D341Med (cell line): ENCODE data around the gene INSM1.

Experiments used
- DNase-seq: peaks from one replicate; pipeline ENCODE4 v3.0.0; 2012; ENCODE audit warnings: low spot score

INSM1 gene

GRCh38 chr20:20362774-20363433 is 5.0 kb upstream of the INSM1 start:
- DNase-seq: no peak

GRCh38 chr20:20363434-20363798 is 4.5 kb upstream of the INSM1 start:
- DNase-seq: no peak

- no peak for DNase-seq
Measured at GRCh38 chr20:20363799-20364592, 3.9 kb upstream of the INSM1 start.

GRCh38 chr20:20364593-20365479 is 3.1 kb upstream of the INSM1 start:
- DNase-seq: no peak

- no peak for DNase-seq
Measured at GRCh38 chr20:20365480-20366161, 2.3 kb upstream of the INSM1 start.

- no peak for DNase-seq
Measured at GRCh38 chr20:20366551-20366875, 1.4 kb upstream of the INSM1 start.

- no peak for DNase-seq
Measured at GRCh38 chr20:20366876-20367574, 879 bp upstream of the INSM1 start.

- peak; percentile 76 for DNase-seq
Measured at GRCh38 chr20:20368418-20369249, 730 bp downstream of the INSM1 start.

- DNase-seq: peak; percentile 73
Measured at GRCh38 chr20:20369250-20370093, 1.6 kb downstream of the INSM1 start.

GRCh38 chr20:20370094-20370575 is 2.2 kb downstream of the INSM1 start:
- no peak for DNase-seq

GRCh38 chr20:20371083-20371482 is 3.2 kb downstream of the INSM1 start:
- no peak for DNase-seq

GRCh38 chr20:20371681-20372080 is 3.8 kb downstream of the INSM1 start:
- no peak for DNase-seq

- no peak for DNase-seq
Measured at GRCh38 chr20:20373091-20373571, 5.2 kb downstream of the INSM1 start.

- no peak for DNase-seq
Measured at GRCh38 chr20:20375862-20376261, 8.0 kb downstream of the INSM1 start.

- no peak for DNase-seq
Measured at GRCh38 chr20:20386192-20386591, 18.3 kb downstream of the INSM1 start.

- no peak for DNase-seq
Measured at GRCh38 chr20:20390393-20390792, 22.5 kb downstream of the INSM1 start.

GRCh38 chr20:20391115-20391514 is 23.2 kb downstream of the INSM1 start:
- DNase-seq: no peak

- no peak for DNase-seq
Measured at GRCh38 chr20:20391766-20392165, 23.9 kb downstream of the INSM1 start.
